Astrocyte of the spinal cord (primary cell): ENCODE results near the gene STYX.

Source experiments
- DNase-seq: peaks from one replicate; pipeline ENCODE4 v3.0.0; 2011; ENCODE audit warnings: low read depth, low spot score
- H3K4me3 ChIP-seq: 2 replicates; pipeline ENCODE4 v1.5.1; 2011; ENCODE audit warnings: low read depth, mild to moderate bottlenecking, low read length, moderate library complexity
- CTCF ChIP-seq: IDR thresholded peaks from 2 replicates; pipeline ENCODE4 v1.5.1; 2012; ENCODE audit warnings: low read depth, mild to moderate bottlenecking, low read length, inconsistent platforms
- in situ Hi-C: cut with HindIII; loops from 2 replicates; pipeline ENCODE4 v1.10.0; 2017; ENCODE audit warnings: low sequenced_read_pairs

The STYX gene

GRCh38 chr14:52769887-52770286 lies 39.9 kb downstream of the STYX start:
- DNase-seq: no peak
- in situ Hi-C loops: no loop called here
- H3K4me3 ChIP-seq: no peak overlapping the region
- no peak for TF ChIP-seq CTCF

- no peak for TF ChIP-seq CTCF
- DNase-seq: no peak
- in situ Hi-C loops: no loop called here
- H3K4me3 ChIP-seq: no peak overlapping the region
Measured at GRCh38 chr14:52776816-52777215, 46.9 kb downstream of the STYX start.

GRCh38 chr14:52778702-52779101 lies 48.7 kb downstream of the STYX start:
- no peak for DNase-seq
- in situ Hi-C loops: no loop called here
- no peak overlapping the region for H3K4me3 ChIP-seq
- no peak for TF ChIP-seq CTCF

GRCh38 chr14:52780893-52781292 lies 50.9 kb downstream of the STYX start:
- no peak overlapping the region for H3K4me3 ChIP-seq
- no peak for TF ChIP-seq CTCF
- DNase-seq: no peak
- in situ Hi-C loops: no loop called here

GRCh38 chr14:52781629-52782028 lies 51.7 kb downstream of the STYX start:
- no peak for DNase-seq
- H3K4me3 ChIP-seq: no peak overlapping the region
- in situ Hi-C loops: no loop called here
- no peak for TF ChIP-seq CTCF

GRCh38 chr14:52783206-52783605 lies 53.2 kb downstream of the STYX start:
- no peak overlapping the region for H3K4me3 ChIP-seq
- no peak for DNase-seq
- TF ChIP-seq CTCF: no peak
- in situ Hi-C loops: no loop called here

- DNase-seq: no peak
- TF ChIP-seq CTCF: no peak
- no peak overlapping the region for H3K4me3 ChIP-seq
- in situ Hi-C loops: no loop called here
Measured at GRCh38 chr14:52786887-52787286, 56.9 kb downstream of the STYX start.
